CD14-positive monocyte (primary cell): ENCODE results near the gene RPLP1. TPM values are rescaled to one million over a fixed set of nuclear protein-coding genes. Genes with fewer than 3 reads are reported as not detected.

ENCODE experiments used
- DNase-seq, 3 donors: peaks; one replicate each; pipeline ENCODE4 v3.0.0-alpha.2; 2011 to 2022
- H2AFZ ChIP-seq: 2 replicates; pipeline ENCODE4 v1.6.0; 2012; ENCODE audit warnings: mild to moderate bottlenecking, low read depth, low read length, inconsistent platforms; ENCODE audit not compliant: insufficient read depth, poor library complexity, severe bottlenecking
- H3K27ac ChIP-seq, 2 donors: 1 replicate in 1 of 2; 2 replicates in 1 of 2; pipeline ENCODE4 v1.5.1; 2012 to 2013; ENCODE audit warnings: low read length in 2 of 2, control low read depth in 1 of 2, inconsistent platforms in 1 of 2, low read depth in 1 of 2, mild to moderate bottlenecking in 1 of 2
- H3K27me3 ChIP-seq, 2 donors: one replicate each; pipeline versions ENCODE4 v1.6.0 to v1.6.1; 2011 to 2013; ENCODE audit warnings: low read length in 2 of 2; ENCODE audit not compliant: control insufficient read depth in 2 of 2, insufficient read depth in 2 of 2
- H3K36me3 ChIP-seq, 2 donors: replicated peaks in 1 of 2; 1 replicate in 1 of 2; 2 replicates in 1 of 2; pipeline versions ENCODE4 v1.5.1 to v1.6.1; 2012 to 2013; ENCODE audit warnings: low read length in 2 of 2, control low read depth in 1 of 2, inconsistent platforms in 1 of 2, mild to moderate bottlenecking in 1 of 2; ENCODE audit not compliant: insufficient read depth in 2 of 2, control insufficient read depth in 1 of 2
- H3K4me1 ChIP-seq, 2 donors: 1 replicate in 1 of 2; 2 replicates in 1 of 2; pipeline versions ENCODE4 v1.5.1 to v1.6.1; 2012 to 2013; ENCODE audit warnings: low read length in 2 of 2, control low read depth in 1 of 2, inconsistent platforms in 1 of 2, mild to moderate bottlenecking in 1 of 2, moderate library complexity in 1 of 2; ENCODE audit not compliant: insufficient read depth in 2 of 2, control insufficient read depth in 1 of 2
- H3K4me2 ChIP-seq: replicated peaks from 2 replicates; pipeline ENCODE3; 2012; ENCODE audit warnings: low read length, moderate library complexity, mild to moderate bottlenecking; ENCODE audit not compliant: poor library complexity, severe bottlenecking; ENCODE audit errors: extremely low read depth
- H3K4me3 ChIP-seq, 3 experiments: fragments of 200-600 bp in 1 of 3; sonication (generic) in 1 of 3; replicated peaks in 1 of 3; 1 replicate in 2 of 3; 2 replicates in 1 of 3; pipeline ENCODE4 v1.5.1; 2011 to 2013; ENCODE audit warnings: low read length in 3 of 3, mild to moderate bottlenecking in 3 of 3, control low read depth in 2 of 3, low read depth in 2 of 3, inconsistent platforms in 1 of 3, moderate library complexity in 1 of 3
- H3K79me2 ChIP-seq: 2 replicates; pipeline ENCODE4 v1.6.0; 2012; ENCODE audit warnings: mild to moderate bottlenecking, control low read depth, inconsistent platforms, low read length, moderate library complexity; ENCODE audit not compliant: insufficient read depth
- H3K9ac ChIP-seq: 2 replicates; pipeline ENCODE4 v1.6.0; 2017; ENCODE audit warnings: low read length, mild to moderate bottlenecking; ENCODE audit not compliant: insufficient read depth, poor library complexity, severe bottlenecking
- H3K9me3 ChIP-seq, 2 donors: replicated peaks in 1 of 2; 1 replicate in 1 of 2; 2 replicates in 1 of 2; pipeline versions ENCODE4 v1.5.1 to v1.6.1; 2012 to 2013; ENCODE audit warnings: low read length in 2 of 2, control low read depth in 1 of 2; ENCODE audit not compliant: control insufficient read depth in 1 of 2, insufficient read depth in 1 of 2
- H4K20me1 ChIP-seq: 2 replicates; pipeline ENCODE4 v1.6.0; 2012; ENCODE audit warnings: mild to moderate bottlenecking, low read length, control low read depth, moderate library complexity; ENCODE audit not compliant: insufficient read depth
- H3K27ac Mint-ChIP-seq, 7 donors: one replicate each; pipeline ENCODE4 v1.8.0; 2020; ENCODE audit warnings: mild to moderate bottlenecking in 7 of 7, mixed read lengths in 7 of 7, moderate library complexity in 6 of 7, inconsistent platforms in 2 of 7
- H3K27me3 Mint-ChIP-seq, 3 donors: one replicate each; pipeline ENCODE4 v1.8.0; 2021 to 2022; ENCODE audit warnings: low read depth in 3 of 3, mild to moderate bottlenecking in 3 of 3, mixed read lengths in 3 of 3, moderate library complexity in 3 of 3, inconsistent platforms in 1 of 3
- H3K36me3 Mint-ChIP-seq, 2 donors: one replicate each; pipeline ENCODE4 v1.8.0; 2020; ENCODE audit warnings: mixed read lengths in 2 of 2, inconsistent platforms in 1 of 2, mild to moderate bottlenecking in 1 of 2
- H3K4me1 Mint-ChIP-seq: one replicate; pipeline ENCODE4 v1.8.0; 2020; ENCODE audit warnings: mild to moderate bottlenecking, mixed read lengths
- H3K4me3 Mint-ChIP-seq, 2 donors: one replicate each; pipeline ENCODE4 v1.8.0; 2020; ENCODE audit warnings: mild to moderate bottlenecking in 2 of 2, mixed read lengths in 2 of 2, moderate library complexity in 1 of 2
- H3K9me3 Mint-ChIP-seq, 7 donors: one replicate each; pipeline ENCODE4 v1.8.0; 2020 to 2022; ENCODE audit warnings: mixed read lengths in 7 of 7, mild to moderate bottlenecking in 6 of 7, moderate library complexity in 6 of 7, inconsistent platforms in 2 of 7
- WGBS: methylation state at CpG from one replicate; pipeline ENCODE4 v1.1.5; 2013; ENCODE audit warnings: missing lambda C conversion rate; ENCODE audit not compliant: insufficient coverage; 5-methylcytosine and 5-hydroxymethylcytosine counted together
- intact Hi-C, 2 donors: fragments of 100-400 bp; cut with micrococcal nuclease; formaldehyde crosslinking; loops; one replicate each; pipeline versions ENCODE4 v1.15.0 to v1.15.1; 2023
- polyA plus RNA-seq, 3 donors: library from polyadenylated mRNA; depleted of rRNA in 1 of 3; unstranded in 2 of 3; stranded (reverse) in 1 of 3; fragments of 300-500 nt in 2 of 3; fragments of >200 nt in 1 of 3; fragmentation: Illumina TruSeq in 2 of 3; gene quantifications; 1 replicate in 2 of 3; 2 replicates in 1 of 3; pipeline ENCODE4 v1.2.3, GENCODE V29; 2012 to 2021
- TF ChIP-seq, protein P1 (sequence below): fragments of 200-600 bp; IDR thresholded peaks from one replicate; pipeline ENCODE4 v1.8.0; 2022; ENCODE audit warnings: antibody characterized with exemption, mild to moderate bottlenecking

RPLP1 gene
- polyA plus RNA-seq, 3 donors: 1,140 to 1,235 (median 1,177) TPM

DNA sequence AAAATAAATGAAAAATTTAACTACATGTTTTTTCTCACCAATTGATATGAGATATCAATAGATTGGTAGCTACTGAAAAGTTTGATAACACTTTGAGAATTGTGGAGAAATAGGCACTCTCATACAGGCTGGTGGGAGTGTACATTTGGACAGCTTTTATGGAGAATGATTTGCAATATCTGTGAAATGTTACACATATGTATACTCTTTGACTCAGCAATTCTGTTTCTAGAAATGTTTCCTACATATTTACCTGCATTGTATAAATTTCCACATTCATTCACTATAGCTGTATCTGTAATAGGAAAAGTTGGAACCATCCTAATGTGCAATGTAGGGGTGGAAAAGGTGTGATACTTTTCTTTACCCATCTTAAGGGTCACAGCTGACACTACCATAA is 40.3 kb upstream of the RPLP1 start:
- H3K9me3 ChIP-seq: no peaks in the 10 kb centered on the region
- H3K27me3 ChIP-seq: no peaks in the 10 kb centered on the region
- H3K4me1 Mint-ChIP-seq: peaks cover 12% of the 10 kb centered on the region
- peaks cover 6 to 14% of the 10 kb centered on the region in 2 donors for H3K4me1 ChIP-seq
- H3K27ac Mint-ChIP-seq: no peak overlapping the region
- no peak overlapping the region for H3K4me3 ChIP-seq
- peaks cover 27% of the 10 kb centered on the region for H3K79me2 ChIP-seq
- TF ChIP-seq, protein P1, sequence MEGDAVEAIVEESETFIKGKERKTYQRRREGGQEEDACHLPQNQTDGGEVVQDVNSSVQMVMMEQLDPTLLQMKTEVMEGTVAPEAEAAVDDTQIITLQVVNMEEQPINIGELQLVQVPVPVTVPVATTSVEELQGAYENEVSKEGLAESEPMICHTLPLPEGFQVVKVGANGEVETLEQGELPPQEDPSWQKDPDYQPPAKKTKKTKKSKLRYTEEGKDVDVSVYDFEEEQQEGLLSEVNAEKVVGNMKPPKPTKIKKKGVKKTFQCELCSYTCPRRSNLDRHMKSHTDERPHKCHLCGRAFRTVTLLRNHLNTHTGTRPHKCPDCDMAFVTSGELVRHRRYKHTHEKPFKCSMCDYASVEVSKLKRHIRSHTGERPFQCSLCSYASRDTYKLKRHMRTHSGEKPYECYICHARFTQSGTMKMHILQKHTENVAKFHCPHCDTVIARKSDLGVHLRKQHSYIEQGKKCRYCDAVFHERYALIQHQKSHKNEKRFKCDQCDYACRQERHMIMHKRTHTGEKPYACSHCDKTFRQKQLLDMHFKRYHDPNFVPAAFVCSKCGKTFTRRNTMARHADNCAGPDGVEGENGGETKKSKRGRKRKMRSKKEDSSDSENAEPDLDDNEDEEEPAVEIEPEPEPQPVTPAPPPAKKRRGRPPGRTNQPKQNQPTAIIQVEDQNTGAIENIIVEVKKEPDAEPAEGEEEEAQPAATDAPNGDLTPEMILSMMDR: no peak
- peaks cover 0 to 5% (median 4%) of the 10 kb centered on the region in 3 donors for H3K27me3 Mint-ChIP-seq
- H3K36me3 Mint-ChIP-seq: no peaks in the 10 kb centered on the region
- H3K27ac ChIP-seq: no peak overlapping the region
- no peak for DNase-seq
- no peak overlapping the region for H2AFZ ChIP-seq
- no peaks in the 10 kb centered on the region for H3K36me3 ChIP-seq
- H3K9me3 Mint-ChIP-seq: no peaks in the 10 kb centered on the region
- H3K4me3 Mint-ChIP-seq: no peak overlapping the region
- intact Hi-C loops: loop anchor here in 1 of 2 donors (2.0 kb wide), 1 partner anchor 41 kb away; the partner anchor contains the start of gene RPLP1
- no peak overlapping the region for H3K4me2 ChIP-seq
- no peaks in the 10 kb centered on the region for H4K20me1 ChIP-seq
- no peak overlapping the region for H3K9ac ChIP-seq

DNA sequence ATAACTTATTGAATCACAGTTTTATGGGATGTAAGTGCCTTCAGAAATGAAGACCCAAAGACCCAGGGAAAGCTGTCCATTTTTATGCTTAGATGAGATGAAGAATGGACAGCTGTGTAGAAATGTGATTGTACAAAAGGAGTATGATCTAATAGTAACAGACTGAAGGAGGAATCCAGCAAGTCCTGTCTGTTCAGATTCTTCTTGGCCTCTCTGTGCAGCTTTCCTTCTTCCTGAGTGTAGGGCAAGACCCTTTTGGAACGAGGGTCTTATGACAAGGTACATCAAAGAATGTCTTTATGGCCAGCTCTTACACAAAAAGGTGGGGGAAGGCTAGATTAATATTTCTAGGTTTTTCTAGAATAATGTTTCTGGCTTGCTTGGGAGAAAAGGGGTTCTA is 39.9 kb upstream of the RPLP1 start:
- Histone ChIP-seq H2AFZ (no peak overlapping the region), H3K9me3 (no peaks in the 10 kb centered on the region), H3K79me2 (peaks cover 31% of the 10 kb centered on the region), H3K4me2 (no peak overlapping the region), H3K4me1 (peaks cover 6 to 14% of the 10 kb centered on the region in 2 donors), H4K20me1 (no peaks in the 10 kb centered on the region), H3K36me3 (no peaks in the 10 kb centered on the region), H3K27ac (no peak overlapping the region), H3K27me3 (no peaks in the 10 kb centered on the region), H3K9ac (no peak overlapping the region), H3K4me3 (no peak overlapping the region)
- H3K27me3 Mint-ChIP-seq: peaks cover 0 to 5% (median 4%) of the 10 kb centered on the region in 3 donors
- intact Hi-C loops: loop anchor here in 1 of 2 donors (2.0 kb wide), 1 partner anchor 40 kb away; the partner anchor contains the start of gene RPLP1
- DNase-seq: no peak
- no peaks in the 10 kb centered on the region for H3K9me3 Mint-ChIP-seq
- H3K27ac Mint-ChIP-seq: peak overlapping the region in 1 of 7 donors; percentile 15
- peaks cover 0 to 3% of the 10 kb centered on the region in 2 donors for H3K36me3 Mint-ChIP-seq
- 100% methylated on average over 1 of the region's 1 CpG for WGBS
- no peak overlapping the region for H3K4me3 Mint-ChIP-seq
- H3K4me1 Mint-ChIP-seq: peaks cover 12% of the 10 kb centered on the region
- TF ChIP-seq, protein P1: no peak
